Fibroblast of villous mesenchyme (primary cell): ENCODE data around the gene DACH1. TPM values are rescaled to one million over a fixed set of nuclear protein-coding genes. Genes with fewer than 3 reads are reported as not detected.

Experiments
- DNase-seq: peaks from one replicate; pipeline ENCODE4 v3.0.0-alpha.2; 2010; ENCODE audit warnings: low read depth
- H3K4me3 ChIP-seq: 2 replicates; pipeline ENCODE4 v1.5.1; 2011; ENCODE audit warnings: low read depth, mild to moderate bottlenecking, low read length
- total RNA-seq: library from RNA; depleted of rRNA; stranded (reverse); fragments of >200 nt; gene quantifications from 2 replicates; pipeline ENCODE4 v1.2.3, GENCODE V29; 2012
- TF ChIP-seq, protein P1 (sequence below): IDR thresholded peaks from 2 replicates; pipeline ENCODE4 v1.5.1; 2012; ENCODE audit warnings: low read depth, mild to moderate bottlenecking, low read length; ENCODE audit not compliant: insufficient read depth

DACH1 gene
- total RNA-seq, 1 donor: 0.43 TPM

DNA sequence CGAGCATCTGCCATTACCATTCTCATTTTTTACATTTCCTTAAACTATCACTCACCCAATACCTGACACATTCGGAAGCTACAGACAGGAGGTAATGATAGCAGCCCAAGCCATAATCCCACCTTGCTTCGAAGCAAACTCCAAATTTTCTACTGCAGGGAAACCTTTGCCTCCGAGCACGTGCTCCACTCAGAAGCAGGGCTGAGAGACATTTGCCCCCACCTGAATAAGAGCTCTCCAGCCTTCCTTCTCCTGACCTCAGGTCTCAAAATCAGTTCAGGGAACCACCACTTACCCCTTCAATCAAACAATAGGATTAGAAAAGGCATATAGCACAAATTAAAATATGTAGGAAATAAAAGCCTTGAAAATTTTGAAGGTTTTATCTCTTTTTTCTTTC is 2.3 kb upstream of the DACH1 start:
- TF ChIP-seq, protein P1, sequence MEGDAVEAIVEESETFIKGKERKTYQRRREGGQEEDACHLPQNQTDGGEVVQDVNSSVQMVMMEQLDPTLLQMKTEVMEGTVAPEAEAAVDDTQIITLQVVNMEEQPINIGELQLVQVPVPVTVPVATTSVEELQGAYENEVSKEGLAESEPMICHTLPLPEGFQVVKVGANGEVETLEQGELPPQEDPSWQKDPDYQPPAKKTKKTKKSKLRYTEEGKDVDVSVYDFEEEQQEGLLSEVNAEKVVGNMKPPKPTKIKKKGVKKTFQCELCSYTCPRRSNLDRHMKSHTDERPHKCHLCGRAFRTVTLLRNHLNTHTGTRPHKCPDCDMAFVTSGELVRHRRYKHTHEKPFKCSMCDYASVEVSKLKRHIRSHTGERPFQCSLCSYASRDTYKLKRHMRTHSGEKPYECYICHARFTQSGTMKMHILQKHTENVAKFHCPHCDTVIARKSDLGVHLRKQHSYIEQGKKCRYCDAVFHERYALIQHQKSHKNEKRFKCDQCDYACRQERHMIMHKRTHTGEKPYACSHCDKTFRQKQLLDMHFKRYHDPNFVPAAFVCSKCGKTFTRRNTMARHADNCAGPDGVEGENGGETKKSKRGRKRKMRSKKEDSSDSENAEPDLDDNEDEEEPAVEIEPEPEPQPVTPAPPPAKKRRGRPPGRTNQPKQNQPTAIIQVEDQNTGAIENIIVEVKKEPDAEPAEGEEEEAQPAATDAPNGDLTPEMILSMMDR: no peak
- no peak overlapping the region for H3K4me3 ChIP-seq
- DNase-seq: no peak

DNA sequence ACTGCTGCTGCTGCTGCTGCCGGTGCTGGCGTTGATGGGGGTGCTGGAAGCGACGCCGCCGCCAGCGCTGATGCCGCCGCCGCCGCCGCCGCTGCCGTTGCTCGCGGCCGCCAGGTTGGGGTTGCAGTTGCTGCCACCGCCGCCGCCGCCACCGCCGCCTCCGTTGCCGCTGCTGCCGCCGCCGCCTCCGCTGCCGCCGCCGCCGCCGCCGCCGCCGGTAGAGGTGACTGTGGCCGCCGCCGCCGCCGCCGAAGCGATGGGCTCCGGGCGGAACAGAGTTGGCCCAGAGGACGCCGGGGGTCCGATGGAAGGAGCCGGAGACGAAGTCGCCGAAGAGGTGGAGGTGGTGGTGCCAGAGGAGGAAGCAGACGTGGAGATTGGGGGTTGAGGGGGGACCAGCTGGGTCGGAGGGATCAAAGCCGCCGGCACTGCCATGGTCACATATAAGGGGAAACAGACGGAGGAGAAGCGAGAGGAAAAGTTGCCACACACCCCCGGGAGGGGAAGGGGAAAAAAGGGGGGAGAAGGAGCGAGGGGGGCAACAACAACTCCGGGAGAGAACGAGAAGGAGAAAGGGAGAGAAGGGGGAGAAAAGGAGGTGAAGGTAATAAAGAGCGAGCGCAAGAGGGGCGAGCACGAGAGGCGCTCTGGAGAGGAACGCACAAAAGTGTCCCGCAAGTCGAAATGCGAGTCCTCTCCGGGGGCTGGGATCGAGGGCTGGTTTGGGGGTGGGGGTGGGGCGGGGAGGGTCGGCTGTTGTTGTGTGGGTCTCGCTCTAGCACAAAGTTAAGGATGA is 471 bp downstream of the DACH1 start:
- TF ChIP-seq, protein P1: no peak
- H3K4me3 ChIP-seq: peak overlapping the region; percentile 80
- peak; percentile 7 for DNase-seq

DNA sequence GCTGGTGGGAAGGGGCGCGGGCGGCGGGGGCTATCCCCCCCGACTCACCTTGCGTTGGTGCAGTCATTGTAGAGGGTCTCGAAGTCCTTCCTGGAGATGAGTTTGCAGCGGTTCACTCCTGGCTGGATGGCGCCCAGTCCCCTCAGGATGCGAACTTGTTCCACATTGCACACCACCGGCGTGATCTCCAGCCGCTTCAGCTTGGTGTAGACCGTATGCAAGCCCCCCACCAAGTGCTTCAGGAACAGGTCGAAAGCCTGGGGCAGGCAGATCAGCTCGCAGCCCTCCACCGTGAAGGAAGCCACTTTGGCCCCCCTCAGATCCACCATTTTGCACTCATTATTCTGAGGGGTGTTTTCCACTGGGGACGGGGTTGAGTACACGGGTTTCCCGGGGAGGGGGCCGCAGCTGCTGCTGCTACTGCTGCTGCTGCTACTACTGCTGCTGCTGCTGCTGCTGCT is 1.1 kb downstream of the DACH1 start:
- DNase-seq: peak; percentile 25

DNA sequence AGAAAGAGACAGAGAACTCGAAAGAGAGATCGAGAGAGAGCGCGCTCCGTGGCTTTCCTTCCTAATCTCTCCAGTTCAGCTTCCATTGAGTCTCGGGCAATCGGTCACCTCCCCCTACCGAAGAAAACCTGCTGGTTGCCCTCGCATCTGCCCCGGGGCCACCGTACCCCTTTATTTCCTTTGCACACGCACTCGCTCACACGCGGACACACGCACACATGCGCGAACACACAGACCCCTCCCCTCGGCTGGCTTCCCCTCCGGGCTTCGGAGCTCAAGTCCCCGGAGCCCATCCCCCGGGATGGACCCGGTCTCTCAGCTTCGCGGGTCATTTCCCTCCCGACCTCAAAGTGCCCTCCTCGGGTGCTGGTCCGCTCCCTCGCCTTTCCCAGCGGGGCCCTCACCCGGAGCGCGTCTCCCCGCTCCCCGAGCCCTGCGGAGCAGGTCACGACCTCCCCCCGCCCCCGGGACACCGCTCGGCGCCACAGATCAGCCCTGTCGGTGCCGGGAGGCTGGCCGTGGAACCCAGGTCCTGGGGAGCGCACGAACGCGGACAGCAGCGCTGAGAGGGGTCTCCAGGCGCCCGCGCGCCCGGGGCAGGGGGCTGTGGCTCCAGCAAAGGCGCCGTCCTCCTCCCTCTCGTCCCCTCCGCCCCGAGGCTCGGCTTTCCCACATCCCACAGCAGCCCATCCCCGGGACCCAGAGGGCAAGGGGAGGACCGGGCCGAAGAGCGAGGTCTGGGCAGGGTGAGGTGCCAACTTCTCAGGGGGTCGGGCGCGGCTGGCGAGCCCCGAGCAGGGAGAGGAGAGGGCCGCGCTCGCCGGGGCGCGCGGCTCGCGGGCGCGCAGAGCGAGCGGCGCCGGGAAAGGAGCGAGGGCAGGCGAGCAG is 1.8 kb downstream of the DACH1 start:
- TF ChIP-seq, protein P1: no peak
- DNase-seq: peak; percentile 11
- H3K4me3 ChIP-seq: peak overlapping the region; percentile 80

More for the DNA sequence above, 1.1 kb downstream of the DACH1 start:
- H3K4me3 ChIP-seq: peak overlapping the region; percentile 80
- TF ChIP-seq, protein P1: no peak

DNA sequence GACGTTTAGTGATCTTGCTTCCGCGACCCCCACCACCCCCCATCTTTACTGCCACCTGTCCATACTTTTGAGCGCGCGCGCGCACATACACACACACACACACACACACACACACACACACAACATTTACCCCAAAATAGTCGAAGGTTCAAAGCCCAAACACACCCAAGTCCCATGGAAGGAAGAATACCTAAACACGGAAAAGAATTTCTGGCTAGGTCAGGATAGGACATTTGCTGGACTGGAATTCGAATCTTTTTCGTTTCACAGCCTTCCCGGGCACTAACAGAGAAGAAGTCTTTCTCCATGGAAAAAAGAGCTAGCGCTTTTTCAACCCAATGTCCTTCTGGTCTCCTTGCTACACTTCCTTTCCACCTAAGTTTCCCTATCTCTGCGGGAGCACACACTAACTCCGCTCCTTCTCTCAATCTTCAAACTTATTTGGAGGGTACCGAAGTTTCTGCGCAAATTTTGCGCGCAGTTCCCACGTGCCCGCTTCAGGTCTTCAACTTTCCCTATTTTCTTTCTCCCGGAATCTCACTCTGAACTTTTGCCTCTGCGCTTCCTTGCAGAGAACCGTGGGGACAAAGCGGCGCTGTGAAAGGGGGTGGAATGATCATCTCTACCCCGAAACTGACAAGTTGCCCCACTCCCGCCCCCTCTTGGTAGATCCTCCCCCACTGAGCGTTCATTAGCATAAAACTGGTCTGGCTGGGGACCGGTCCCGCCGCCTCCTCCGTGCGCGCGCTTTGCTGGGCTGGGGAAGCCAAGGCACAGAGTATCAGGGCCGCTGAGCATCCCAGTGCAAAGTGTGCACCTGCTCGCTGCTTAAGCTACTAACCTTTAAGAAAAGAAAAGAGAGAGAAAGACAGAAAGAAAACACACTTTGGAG is 2.7 kb downstream of the DACH1 start:
- peak; percentile 49 for DNase-seq
- TF ChIP-seq, protein P1: no peak

DNA sequence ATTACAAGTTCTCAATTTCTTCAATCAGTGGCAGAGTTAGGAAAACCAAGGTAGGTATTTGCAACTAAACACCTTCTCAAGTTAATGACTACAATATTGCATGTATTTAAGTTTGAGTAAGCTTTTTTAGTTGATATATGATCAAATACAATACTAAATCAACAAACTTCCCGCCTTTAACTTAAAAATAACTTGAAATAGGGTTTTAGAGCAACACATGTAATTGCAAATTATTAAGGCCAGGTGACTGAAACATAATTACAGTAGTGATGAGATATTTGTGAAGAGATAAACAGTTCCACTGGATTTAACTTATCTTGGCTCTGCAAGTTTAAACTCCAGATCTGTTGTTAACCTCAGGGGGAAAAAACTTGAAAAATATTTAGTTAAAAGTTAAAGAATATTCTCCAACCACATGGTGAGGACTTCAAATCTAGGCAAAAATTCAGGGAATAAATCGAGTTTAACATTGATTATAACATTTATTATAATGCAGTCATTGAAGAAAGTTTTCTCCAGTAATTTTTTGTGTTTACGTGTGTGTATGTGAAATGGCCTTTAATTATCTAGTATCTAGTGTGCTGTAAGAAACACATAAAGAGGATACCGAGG is 3.6 kb downstream of the DACH1 start:
- peak overlapping the region; percentile 80 for H3K4me3 ChIP-seq
- TF ChIP-seq, protein P1: no peak
- DNase-seq: no peak

More for the DNA sequence above, 2.7 kb downstream of the DACH1 start:
- peak overlapping the region; percentile 80 for H3K4me3 ChIP-seq
